Stimulated activated CD4-positive, alpha-beta T cell treated with anti-CD3 and anti-CD28 coated beads, Interleukin-12 subunit alpha, Interleukin-12 subunit beta, amount 100 ng/mL, for 4 hours (primary cell): ENCODE measurements around the gene PHLDB2.

Experiments
- DNase-seq: peaks from one replicate; pipeline ENCODE4 v3.0.0-alpha.2; 2020

PHLDB2 gene

DNA sequence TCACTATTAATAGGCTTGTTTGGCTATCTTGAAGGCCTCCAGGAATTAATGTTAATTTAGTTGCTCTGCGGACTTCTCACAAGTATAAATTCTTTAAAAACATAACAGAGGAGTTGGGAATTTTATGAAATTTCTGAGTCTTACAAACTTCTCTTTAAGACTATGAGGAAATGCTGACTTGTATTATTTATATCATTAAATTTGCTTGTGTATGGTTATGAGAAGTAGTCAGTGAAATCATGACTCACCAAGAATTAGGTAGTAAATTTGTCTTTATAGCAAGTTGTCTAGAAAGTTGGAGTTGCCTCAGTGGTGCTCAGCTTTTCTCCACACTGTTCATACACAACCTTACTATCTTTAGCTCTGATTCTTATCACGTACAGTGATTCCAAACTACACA, 26.5 kb downstream of the PHLDB2 start:
- DNase-seq = no peak

DNA sequence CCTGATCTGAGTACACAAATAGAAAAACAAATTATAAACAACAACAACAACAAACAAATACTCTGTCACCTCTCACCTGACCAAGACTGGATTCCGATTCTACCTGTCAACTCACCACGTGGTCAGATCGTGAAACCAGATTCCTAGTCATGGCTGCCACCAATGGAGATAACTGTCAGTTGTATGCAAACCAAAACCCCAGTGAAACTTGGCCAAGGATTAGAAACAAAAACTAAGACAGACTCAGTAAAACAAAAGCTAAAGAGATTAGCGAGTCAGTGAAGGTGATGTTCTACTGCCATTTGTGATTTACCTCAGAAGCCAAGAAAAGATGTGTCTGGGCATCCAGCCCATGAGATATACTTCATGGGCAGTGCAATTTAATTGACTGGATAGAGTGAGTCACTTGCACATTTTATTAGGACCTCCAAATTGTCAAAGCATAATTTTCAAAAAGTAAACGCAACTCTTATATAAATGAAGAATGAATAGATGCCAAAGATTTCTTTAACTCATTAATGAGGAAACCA, 31.1 kb downstream of the PHLDB2 start:
- no peak for DNase-seq

DNA sequence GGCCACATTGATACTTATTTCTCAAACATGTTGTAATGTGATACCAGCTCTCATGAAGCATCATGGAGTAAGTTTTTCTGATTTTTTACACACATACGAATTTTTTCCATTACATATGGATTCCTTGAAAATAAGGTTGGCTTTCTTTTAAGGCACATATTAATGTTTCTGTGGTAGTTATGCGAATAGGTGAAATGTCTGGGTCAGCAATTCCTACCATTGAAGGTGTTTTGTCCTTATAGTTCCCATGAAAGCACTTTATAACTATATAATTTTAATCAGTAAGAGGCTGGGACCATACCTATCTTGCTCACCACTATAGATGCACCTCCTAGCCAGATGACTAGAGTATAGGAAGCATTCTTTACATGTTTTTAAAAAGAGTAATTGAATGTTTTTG, 33.0 kb downstream of the PHLDB2 start:
- no peak for DNase-seq

DNA sequence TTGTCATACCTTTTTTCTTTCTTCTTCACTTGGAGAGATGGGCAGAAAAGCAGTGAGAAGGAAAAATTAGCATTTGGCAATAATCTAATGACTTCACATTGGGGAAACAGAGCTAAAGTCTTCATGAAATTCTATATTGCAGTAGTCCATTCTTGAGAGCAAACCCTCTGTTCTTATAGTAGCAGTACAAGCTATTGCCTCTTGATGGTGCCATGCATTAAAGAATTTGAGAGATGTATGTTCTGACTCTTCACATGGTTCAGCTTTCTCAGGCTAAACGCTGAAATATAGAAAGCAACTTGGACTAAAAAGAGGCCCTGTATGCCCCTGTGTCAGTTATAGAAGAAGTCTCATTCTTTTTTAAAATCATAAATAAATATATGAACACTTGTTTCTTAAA, 36.0 kb downstream of the PHLDB2 start:
- no peak for DNase-seq

DNA sequence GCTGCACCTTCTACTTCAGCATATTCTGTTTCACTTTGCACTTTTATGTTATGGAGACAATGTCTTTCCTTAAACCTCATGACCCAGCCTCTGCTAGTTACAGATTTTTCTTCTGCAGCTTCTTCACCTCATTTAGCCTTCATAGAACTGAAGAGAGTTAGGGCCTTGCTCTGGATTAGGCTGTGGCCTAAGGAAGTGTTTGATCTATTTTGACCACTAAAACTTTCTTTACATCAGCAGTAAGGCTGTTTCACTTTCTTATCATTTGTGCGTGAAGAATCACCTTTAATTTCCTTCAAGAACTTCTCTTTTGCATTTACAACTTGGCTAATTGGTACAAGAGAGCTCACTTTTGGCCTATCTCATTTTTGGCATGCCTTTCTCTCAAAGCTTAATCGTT, 40.9 kb downstream of the PHLDB2 start:
- no peak for DNase-seq

DNA sequence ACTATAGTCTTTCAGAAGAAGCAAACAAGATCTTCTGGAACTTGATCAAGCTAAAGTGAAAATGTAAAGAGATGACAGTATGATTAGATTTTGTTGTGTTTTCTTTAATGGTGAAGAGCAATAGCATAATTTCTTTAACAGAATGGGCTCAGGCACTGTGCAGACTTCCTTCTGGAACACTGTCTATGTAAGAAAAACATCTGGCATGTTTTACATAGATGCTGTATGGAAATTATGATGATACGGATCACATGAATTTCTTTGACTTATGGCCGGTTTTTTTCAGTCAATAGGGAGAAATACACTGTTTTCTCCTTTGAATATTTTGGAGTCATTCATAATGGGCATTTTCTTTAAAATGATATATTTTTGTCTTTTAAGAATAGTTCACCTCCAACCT, 42.6 kb downstream of the PHLDB2 start:
- no peak for DNase-seq

DNA sequence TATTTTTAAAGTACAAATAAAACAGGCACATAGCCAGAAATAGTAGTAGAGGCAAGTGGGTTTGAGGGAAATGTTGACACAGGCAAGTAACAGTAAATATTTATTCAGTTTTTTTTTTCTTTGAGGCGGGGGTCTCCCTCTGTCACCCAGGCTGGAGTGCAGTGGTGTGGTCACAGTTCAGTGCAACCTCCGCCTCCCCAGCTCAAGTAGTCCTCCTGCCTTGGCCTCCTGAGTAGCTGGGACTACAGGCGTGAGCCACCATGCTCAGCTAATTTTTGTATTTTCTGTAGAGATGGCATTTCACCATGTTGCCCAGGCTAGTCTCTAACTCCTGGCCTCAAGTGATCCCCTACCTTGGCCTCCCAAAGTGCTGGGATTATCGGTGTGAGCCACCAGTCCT, 43.5 kb downstream of the PHLDB2 start:
- DNase-seq = no peak

DNA sequence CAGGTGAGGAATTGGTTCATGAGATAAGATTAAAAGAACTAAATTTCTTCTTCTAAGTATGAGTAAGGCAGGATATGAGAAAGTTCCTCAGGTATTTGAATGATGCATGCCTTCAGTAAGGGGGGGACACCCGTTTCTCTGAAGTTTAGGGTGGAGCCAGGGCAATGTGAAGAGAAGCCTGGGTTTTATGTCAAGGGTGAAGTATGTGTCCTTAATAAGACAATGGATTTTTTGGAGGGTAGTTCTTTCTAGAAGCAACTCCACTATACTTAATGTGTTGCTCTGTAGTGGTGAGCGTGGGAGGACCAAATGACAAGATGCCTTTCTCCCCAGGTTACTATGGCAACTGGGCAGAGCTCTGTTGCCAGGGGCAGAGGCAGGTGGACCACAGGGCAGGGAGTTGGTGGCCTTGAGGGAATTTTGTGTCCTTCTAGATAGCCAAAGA, 44.0 kb downstream of the PHLDB2 start:
- DNase-seq = no peak

DNA sequence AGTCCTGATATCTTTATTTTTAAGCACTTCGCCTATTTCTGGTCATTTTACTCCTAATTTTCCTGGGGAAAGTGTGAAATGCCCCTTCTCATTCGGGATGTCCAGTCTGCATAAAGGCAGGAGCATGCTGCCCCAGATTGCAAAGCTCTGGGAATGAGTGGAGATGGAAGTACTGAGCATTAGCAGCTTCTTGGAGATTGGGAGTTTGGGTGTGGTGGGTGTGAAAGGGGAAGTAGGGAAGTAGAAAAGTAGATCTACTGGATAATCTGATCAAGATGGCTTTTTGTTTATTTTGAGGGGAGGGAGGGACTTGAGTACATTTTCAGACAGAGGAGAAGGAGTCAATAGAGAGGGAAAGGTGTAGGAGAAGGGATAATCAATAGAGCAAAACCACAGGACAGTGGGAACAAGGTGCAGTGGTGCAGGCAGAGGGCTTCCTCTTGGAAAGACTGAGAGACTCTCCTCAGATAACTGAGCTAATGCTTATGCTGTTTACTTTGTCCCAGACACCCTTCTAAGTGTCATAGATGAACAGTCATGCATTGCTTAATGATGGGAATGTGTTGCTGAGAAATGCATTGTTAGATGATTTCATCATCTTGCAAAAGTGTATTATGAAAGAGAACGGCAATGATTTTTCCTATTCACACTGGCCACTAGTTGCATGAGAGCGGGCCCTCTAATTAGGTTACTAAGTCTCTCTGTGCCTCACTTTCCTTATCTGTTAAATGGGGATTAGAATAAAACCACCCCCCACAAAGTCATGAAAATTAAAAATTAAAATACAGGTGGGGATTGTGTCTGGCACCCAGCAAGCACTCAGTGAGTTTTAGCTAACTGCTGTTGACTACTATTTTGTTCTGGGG, 45.5 kb downstream of the PHLDB2 start:
- DNase-seq = no peak

DNA sequence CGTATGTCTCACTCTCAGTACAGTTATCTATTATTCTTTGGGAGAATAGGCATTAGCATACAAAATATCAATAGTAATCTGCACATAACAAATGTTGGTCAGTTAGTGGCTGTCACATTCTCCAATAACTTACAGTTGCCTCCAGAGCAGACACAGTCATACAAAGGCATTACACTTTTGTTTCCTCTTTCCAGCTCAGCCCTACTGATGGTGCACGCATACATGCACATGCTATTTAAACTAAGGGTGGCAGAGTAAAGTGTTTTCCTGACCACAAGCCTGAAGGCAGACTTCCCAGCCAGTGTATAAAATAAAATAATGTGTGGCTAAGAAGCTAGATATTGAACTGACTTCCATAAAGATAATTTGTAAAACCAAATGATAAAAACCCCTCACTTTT, 47.6 kb downstream of the PHLDB2 start:
- DNase-seq = no peak

DNA sequence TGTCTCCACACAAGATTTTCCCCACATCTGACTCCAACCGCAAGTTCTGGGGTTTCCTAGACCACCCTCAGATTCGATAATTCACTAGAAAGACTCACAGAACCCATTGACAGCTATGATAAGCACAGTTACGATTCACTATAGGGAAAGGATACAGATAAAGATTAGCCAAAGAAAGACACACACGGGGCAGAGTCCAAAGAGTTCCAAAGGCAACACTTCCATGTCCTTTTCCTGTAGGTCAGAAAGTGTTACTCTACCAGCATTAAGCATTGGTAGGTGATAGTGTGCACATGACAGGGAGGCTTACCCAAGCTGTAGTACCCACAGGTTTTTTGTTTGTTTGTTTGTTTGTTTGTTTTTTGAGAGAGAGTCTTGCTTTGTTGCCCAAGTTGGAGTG, 48.1 kb downstream of the PHLDB2 start:
- DNase-seq = no peak

DNA sequence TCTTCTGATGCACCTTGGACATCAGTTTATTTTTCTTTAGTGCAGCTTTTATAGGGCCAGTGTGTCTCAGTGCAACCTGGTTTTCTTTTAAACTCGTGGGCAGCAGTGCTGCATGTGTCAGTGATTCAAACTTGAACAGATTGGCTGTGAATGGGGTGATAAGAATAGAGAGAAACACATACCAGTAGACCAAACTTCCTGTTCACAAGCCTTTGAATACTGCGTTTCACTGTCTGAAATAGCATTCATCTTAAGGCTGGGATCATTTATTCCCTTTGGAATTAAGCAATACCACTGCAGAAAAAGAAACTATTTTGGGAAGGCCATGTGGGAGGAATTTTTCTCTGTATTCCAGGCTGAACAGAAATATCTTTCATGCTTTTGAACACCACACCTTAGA, 51.7 kb downstream of the PHLDB2 start:
- no peak for DNase-seq

DNA sequence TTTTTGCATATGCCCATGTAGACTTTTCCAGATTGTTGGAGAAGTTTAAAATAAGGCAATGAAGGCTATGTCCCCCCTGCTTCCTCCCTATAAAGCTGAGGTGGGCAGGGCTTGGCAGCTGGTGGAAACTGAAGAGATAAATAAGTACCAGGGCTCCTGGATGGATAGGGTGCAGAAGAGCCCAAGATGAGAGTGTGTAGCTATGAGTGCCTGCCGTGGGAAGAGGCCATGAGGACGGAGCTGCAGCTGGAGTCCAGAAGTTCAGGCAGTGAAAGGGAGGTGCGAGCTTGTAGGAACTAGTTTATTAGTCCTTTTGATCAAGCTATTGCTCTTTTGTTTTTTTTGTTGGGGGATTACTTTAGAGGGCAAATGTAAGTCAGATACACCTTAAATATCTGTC, 52.4 kb downstream of the PHLDB2 start:
- no peak for DNase-seq

DNA sequence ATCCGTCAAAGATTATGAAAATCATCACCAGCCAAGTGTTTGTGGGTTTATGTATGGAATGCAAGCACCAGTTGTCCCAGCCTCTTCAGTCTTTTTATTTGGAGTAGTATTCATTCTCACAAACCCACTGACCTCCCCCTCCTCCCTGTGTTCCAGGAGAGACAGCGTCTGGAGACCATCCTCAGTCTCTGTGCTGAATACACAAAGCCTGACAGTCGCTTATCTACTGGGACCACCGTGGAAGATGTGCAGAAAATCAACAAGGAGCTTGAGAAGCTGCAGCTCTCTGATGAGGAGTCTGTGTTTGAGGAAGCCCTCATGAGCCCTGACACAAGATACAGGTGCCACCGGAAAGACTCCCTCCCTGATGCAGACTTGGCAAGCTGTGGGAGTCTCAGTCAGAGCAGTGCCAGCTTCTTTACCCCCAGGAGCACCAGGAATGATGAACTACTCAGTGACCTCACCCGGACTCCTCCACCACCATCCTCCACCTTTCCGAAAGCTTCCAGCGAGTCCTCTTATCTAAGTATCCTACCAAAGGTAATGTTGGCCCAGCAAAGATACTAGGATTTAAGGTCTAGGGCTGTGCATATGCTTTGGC, 54.2 kb downstream of the PHLDB2 start:
- no peak for DNase-seq

DNA sequence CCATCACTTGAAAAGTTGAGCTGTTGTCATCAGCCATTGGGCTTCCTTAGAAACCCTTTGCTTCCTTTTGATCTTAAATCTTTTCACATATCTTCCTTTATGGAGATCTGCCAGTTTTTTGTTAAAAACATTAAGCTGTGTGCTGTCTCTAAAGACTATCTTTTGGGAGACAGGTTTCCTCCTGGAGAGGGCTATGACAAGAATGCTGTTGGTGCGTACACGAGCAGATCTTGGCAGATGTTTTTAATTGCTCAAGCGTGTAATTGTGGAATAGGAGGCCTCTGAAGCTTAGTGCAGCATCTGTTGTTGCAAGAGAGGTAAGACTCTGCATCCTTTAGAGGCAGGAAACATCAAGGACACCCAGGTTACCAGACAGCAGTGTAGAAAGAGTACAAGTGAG, 56.8 kb downstream of the PHLDB2 start:
- DNase-seq = no peak

DNA sequence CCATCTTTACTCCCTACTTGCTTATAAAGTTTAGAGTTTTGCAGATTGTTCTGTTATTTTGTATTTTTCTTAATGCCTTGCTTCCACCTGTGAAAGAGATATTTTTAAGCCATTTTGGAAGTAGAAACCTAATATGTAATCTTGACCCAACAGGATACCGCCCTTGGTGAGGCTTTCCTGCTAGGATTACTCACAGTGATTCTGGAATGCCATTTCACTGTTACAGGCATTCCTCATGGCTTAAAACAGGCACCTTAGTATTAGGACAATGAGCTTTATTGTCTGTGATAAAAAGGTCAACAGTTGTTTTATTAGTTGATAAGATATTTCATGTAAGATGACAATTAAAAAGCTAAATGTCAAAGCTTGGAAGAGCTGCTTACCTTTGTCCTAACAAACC, 58.2 kb downstream of the PHLDB2 start:
- DNase-seq = no peak

DNA sequence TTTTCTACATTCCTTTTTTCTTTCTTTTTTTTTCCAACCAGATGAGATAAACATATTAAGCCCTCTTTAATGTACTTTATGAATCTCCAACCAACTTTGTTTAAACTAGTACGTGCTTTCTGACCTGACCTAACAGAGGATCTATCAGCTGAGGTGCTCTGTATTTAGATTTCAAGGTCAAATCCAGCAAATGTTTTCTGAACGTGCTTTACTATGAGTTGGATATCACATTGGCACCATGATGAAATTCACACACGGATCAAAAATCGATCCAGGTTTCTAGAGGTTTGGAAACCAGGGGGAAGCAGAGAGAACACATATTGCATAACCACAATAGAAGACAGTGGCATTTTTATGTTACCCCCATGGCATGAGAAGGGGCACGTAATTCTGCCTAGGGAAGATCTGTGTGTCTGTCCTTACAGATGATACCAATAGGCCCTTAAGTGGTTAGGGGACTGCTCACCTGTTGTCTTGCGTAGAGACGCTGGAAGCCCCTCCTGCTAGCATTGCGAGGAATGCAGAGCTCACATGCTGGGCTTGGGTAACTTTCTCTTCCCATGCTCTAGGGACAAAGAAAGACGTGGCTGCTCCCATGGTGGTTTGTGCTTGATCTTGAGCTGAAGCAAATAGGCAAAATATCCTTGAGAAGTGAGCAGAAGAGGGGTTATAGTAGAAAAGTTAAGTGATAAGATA, 60.5 kb downstream of the PHLDB2 start:
- DNase-seq = no peak

DNA sequence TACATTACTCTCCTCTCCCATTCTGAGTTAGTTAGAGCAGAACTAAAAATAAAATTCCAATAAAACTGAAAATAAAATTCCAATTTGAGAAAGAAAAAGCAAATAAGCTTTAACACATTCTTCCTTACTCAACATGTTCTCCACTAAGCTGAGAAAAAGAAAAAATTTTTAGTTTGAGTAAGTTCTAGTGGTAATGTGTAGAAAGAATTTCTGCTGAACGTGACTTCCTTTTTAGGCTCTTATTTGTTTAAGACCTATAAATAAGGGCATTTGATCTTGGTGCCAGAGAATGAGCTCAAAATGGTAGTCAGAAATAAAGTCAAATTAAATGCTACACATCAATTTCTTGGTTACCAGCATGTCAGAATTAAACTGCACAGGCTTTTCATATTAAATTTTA, 62.1 kb downstream of the PHLDB2 start:
- DNase-seq = no peak

DNA sequence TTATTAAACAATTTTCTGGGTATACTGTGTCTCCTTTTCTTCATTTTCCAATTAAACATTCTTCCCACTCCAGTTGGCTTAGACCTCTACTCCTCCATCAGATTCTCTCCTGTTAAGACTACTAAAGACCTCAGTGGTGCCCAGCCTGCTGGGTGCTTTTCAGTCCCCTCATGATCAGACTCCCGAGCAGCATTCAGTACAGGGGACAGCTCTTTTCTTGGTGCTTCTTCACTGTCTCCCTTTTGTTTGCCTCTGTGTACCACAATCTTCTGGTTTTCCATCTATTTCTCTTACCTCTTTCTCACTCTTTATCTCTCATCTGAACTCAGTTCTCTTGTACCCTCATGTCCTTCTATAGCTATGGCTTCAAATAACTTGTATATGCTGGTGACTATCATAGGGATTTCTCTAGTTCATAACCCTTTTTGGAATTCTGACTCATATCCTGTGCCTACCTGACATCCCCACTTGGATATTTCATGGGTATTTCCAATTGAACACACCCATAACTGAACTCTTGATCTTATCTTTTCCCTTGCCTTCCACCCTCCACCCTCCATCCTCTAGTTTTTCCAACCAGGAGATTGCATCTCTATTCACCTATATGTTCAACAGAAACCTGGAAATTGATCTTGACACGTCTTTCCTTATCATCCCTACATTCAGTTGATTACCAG, 64.2 kb downstream of the PHLDB2 start:
- DNase-seq = no peak

DNA sequence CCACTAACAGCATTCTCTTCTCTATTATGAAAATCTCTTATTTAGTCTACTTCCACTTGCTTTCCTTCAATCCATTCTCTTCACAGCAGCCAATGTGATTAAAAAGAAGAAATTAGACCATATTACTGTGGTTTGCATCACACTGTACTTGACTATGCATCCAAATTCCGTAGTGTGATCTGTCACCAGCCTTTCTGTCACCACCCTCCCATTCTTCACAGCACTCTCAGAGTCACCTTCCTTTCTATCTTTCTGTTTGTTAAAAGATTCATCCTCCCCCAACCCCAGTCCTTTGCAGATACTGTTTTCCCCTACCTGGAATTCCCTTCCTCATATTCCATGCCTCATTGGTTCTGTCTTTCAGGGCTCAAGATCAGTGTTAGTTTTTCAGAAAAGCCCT, 64.7 kb downstream of the PHLDB2 start:
- DNase-seq = no peak

DNA sequence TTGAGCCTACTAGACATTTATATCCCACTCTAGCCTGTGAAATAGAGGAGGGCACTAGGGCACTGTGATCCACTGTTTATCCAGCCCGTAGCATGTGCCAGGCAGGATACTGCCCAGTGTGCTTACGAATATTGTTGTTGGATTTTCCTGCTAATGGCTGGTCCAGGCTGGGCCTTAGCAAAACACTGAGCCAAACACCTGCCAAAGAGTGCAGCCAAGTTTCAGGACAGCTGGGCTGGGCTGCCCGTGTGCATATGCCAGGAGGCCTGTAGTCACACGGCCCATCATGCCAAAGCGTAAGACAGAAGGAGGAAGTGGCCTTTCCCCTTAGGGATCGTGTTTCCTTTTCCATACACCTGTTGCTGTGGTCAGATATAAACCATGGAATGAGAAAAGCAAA, 65.2 kb downstream of the PHLDB2 start:
- DNase-seq = no peak

DNA sequence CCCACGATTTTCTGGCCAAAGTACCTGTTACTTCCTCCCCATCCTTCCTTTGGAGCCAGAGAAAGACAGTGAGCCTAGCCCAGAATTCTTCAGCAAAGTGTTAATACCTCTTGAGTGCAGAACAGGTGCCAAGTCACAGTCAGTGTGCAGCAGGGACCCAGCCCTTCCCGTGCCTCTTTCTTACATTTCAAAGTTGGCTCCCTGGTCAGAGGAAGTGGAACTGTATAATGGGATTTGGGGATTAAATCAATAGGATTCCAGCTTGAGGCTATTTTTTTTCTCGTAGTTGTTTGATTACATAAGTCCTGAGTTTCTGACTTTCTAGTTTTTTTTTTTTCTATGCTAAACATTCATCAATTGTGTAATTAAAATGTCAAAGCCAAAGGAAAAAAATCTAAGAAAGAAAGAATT, 67.2 kb downstream of the PHLDB2 start:
- no peak for DNase-seq

DNA sequence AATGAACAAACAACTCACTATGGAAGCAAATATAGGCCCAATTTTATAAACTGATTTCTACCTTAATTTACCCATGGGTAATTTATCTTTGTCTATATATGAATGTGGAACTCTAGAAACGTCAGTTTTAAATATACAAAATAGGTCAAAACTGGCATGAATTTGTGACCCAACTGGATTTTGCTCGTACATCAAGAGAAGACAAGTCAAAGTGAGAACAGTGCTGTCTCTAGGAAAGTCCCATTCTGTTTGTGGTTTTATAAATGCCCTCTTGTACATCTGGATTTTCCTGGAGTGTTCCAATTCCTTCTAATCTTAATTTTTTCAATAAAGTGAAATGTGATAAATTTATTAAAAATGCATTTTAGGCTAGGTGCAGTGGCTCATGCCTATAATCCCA, 69.5 kb downstream of the PHLDB2 start:
- DNase-seq = no peak
